ENCODE data around the gene YIPF1.

- TF ChIP-seq, protein P1, sequence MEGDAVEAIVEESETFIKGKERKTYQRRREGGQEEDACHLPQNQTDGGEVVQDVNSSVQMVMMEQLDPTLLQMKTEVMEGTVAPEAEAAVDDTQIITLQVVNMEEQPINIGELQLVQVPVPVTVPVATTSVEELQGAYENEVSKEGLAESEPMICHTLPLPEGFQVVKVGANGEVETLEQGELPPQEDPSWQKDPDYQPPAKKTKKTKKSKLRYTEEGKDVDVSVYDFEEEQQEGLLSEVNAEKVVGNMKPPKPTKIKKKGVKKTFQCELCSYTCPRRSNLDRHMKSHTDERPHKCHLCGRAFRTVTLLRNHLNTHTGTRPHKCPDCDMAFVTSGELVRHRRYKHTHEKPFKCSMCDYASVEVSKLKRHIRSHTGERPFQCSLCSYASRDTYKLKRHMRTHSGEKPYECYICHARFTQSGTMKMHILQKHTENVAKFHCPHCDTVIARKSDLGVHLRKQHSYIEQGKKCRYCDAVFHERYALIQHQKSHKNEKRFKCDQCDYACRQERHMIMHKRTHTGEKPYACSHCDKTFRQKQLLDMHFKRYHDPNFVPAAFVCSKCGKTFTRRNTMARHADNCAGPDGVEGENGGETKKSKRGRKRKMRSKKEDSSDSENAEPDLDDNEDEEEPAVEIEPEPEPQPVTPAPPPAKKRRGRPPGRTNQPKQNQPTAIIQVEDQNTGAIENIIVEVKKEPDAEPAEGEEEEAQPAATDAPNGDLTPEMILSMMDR (IDR thresholded peaks at IDR 0.05) = no peak
- TF ChIP-seq POLR2A (IDR thresholded peaks at IDR 0.05) = no peak
Observed at GRCh38 chr1:53938136-53938830, 48.7 kb upstream of the YIPF1 start.

All from adrenal gland (tissue), 5 donors.